Measurements from ENCODE around the gene NRG3. TPM values are rescaled to one million over a fixed set of nuclear protein-coding genes. Genes with fewer than 3 reads are reported as not detected.

The NRG3 gene
- total and polyA plus RNA-seq, 2 of the 4 experiments (the other 2 are of a cell fraction) = not detected

- Histone ChIP-seq H2AK5ac (ENCODE audit: low read depth, low read length) (no peak overlapping the region), H2AFZ (replicated peaks; ENCODE audit: low read length, poor library complexity) (no peak overlapping the region), H2AK9ac (replicated peaks; ENCODE audit: low read depth, low read length, poor library complexity) (no peak overlapping the region), H4K91ac (ENCODE audit: insufficient read depth, low read depth, low read length) (no peak overlapping the region), H3K56ac (ENCODE audit: extremely low read depth, insufficient read depth, low read length) (no peak overlapping the region), H4K5ac (ENCODE audit: low read depth, low read length) (no peak overlapping the region), H3K23ac (ENCODE audit: low read depth, low read length) (no peak overlapping the region), H3K18ac (ENCODE audit: low read depth, low read length) (no peak overlapping the region), H3K9me3 (ENCODE audit: control insufficient read depth, insufficient read depth, low read length) (peaks cover 9% of the 10 kb centered on the region; the same call in 1 of the 2 replicates), H4K8ac (ENCODE audit: low read depth in 2 of 2, low read length in 2 of 2) (no peak overlapping the region), H3K27ac (ENCODE audit: insufficient read depth, low read length) (no peak overlapping the region), H4K20me1 (ENCODE audit: insufficient read depth, low read length) (no peaks in the 10 kb centered on the region), H3K4me1 (ENCODE audit: control insufficient read depth, insufficient read depth, low read length) (no peaks in the 10 kb centered on the region), H2BK15ac (ENCODE audit: low read depth, low read length) (no peak overlapping the region), H3K4ac (ENCODE audit: low read depth, low read length) (no peak overlapping the region), H3K14ac (replicated peaks; ENCODE audit: low read depth, low read length) (no peak overlapping the region), H2BK20ac (ENCODE audit: low read depth, low read length) (no peak overlapping the region), H2BK120ac (ENCODE audit: low read depth, low read length) (no peak overlapping the region), H3K36me3 (ENCODE audit: control insufficient read depth, insufficient read depth, low read length) (no peaks in the 10 kb centered on the region), H3K4me3 (ENCODE audit: insufficient read depth, low read depth, low read length) (no peak overlapping the region), H3K4me2 (ENCODE audit: low read depth, low read length) (no peak overlapping the region), H3K79me1 (ENCODE audit: low read depth in 1 of 2, low read length in 2 of 2) (no peaks in the 10 kb centered on the region), H3K9me1 (ENCODE audit: insufficient read depth, low read length) (no peaks in the 10 kb centered on the region), H3K9ac (ENCODE audit: low read depth, low read length) (no peak overlapping the region), H2BK5ac (ENCODE audit: low read depth, low read length, poor library complexity, severe bottlenecking) (no peak overlapping the region), H3K27me3 (ENCODE audit: control insufficient read depth, insufficient read depth, low read length) (no peaks in the 10 kb centered on the region)
- dilution Hi-C loops (cut with HindIII; ENCODE audit: low sequenced_read_pairs, unreplicated experiment) = no loop called here
- intact Hi-C loops (cut with micrococcal nuclease) = no loop called here
- DNase-seq (no peak), ATAC-seq (ENCODE audit: low read depth) (no peak)
- no TSS peak for BruUV-seq (replicated peaks)
- POLR2A ChIA-PET (ENCODE audit: unreplicated experiment) = no interaction called here
- TF ChIP-seq BHLHE40 (IDR thresholded peaks at IDR 0.05; ENCODE audit: low read depth, low read length) (no peak), FOS (IDR thresholded peaks at IDR 0.05; ENCODE audit: low read depth, low read length) (no peak), CTCF (conservative IDR thresholded peaks at IDR 0.05; ENCODE audit: low read depth, low read length) (no peak), RAD21 (IDR thresholded peaks at IDR 0.05; ENCODE audit: low read length) (no peak)
- in situ Hi-C loops (cut with MboI; ENCODE audit: low sequenced_read_pairs) = no loop called here
- WGBS, 2 experiments (ENCODE audit: extremely low coverage in 2 of 2, insufficient read length in 1 of 2) = no CpG with 5 or more reads among the region's 2 CpGs
- CTCF ChIA-PET = no interaction called here
Observed at GRCh38 chr10:82558014-82558607, 683.1 kb downstream of the NRG3 start.

Measured in IMR-90 (cell line).